Measurements from ENCODE around the gene TIGD7. TPM values are rescaled to one million over a fixed set of nuclear protein-coding genes. Genes with fewer than 3 reads are reported as not detected.
"Not testable (repeated sequence)": the region's sequence is repeated elsewhere in the genome, so short reads cannot be mapped to it uniquely, and the experiment has no call there.

The TIGD7 gene
- total and polyA plus RNA-seq, 8 donors = 3.4 to 14.8 (median 11.6) TPM

DNA sequence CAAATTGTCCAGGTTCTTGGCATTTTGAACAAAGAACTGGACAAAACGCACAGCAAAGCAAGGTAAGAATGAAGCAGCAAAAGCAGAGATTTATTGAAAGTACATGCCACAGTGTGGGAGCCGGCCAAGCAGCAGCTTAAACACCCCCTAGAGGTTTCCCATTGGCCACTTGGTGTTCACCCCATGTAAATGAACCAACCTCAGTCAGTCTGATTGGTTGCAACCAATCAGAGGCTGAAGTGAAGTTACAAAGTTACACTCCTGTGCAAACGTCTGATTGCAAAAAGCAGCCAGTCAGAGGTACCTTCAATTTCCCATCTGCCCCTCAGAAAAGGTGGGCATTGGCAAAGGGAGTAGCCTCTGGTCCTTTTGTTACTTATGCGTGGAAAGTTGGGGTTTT lies 30.7 kb downstream of the TIGD7 start:
- Histone ChIP-seq H3K27ac (no peak overlapping the region), H3K9me3 (no peaks in the 10 kb centered on the region), H3K4me3 (no peak overlapping the region), H3K36me3 (no peaks in the 10 kb centered on the region), H3K4me1 (no peaks in the 10 kb centered on the region), H3K27me3 (peaks cover 0 to 8% of the 10 kb centered on the region in 2 donors)
- ATAC-seq = no peak
- TF ChIP-seq, protein P1, sequence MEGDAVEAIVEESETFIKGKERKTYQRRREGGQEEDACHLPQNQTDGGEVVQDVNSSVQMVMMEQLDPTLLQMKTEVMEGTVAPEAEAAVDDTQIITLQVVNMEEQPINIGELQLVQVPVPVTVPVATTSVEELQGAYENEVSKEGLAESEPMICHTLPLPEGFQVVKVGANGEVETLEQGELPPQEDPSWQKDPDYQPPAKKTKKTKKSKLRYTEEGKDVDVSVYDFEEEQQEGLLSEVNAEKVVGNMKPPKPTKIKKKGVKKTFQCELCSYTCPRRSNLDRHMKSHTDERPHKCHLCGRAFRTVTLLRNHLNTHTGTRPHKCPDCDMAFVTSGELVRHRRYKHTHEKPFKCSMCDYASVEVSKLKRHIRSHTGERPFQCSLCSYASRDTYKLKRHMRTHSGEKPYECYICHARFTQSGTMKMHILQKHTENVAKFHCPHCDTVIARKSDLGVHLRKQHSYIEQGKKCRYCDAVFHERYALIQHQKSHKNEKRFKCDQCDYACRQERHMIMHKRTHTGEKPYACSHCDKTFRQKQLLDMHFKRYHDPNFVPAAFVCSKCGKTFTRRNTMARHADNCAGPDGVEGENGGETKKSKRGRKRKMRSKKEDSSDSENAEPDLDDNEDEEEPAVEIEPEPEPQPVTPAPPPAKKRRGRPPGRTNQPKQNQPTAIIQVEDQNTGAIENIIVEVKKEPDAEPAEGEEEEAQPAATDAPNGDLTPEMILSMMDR (IDR thresholded peaks at IDR 0.05) = no peak
- intact Hi-C loops (cut with DNase I) = no loop called here
- DNase-seq = no peak

DNA sequence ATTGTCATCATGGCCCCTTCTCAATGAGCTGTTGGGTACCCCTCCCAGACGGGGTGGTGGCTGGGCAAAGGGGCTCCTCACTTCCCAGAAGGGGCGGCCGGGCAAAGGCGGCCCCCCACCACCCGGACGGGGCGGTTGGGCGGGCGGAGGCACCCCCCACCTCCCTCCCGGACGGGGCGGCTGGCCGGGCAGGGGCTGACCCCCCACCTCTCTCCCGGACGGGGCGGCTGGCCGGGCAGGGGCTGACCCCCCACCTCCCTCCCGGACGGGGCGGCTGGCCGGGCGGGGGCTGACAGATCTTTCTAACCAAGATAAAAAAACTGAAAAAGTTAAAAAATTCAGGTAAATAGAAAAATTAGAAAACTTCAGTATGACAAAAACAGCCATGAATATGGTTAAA lies 33.9 kb downstream of the TIGD7 start:
- intact Hi-C loops (cut with DNase I); H3K27me3 ChIP-seq; H3K4me3 ChIP-seq; ATAC-seq; H3K9me3 ChIP-seq; DNase-seq; H3K27ac ChIP-seq: not testable (repeated sequence)
- Histone ChIP-seq H3K4me1 (peaks cover 0 to 14% of the 10 kb centered on the region in 2 donors), H3K36me3 (peaks cover 0 to 22% of the 10 kb centered on the region in 2 donors)

DNA sequence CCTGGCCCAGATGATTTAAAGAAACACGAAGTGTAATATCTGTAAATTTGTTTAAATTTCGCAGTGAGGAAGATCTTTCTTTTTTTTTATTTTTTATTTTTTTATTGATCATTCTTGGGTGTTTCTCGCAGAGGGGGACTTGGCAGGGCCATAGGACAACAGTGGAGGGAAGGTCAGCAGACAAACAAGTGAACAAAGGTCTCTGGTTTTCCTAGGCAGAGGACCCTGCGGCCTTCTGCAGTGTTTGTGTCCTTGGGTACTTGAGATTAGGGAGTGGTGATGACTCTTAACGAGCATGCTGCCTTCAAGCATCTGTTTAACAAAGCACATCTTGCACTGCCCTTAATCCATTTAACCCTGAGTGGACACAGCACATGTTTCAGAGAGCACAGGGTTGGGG lies 34.5 kb downstream of the TIGD7 start:
- DNase-seq; H3K27ac ChIP-seq; ATAC-seq; H3K4me3 ChIP-seq; H3K9me3 ChIP-seq; H3K27me3 ChIP-seq; intact Hi-C loops (cut with DNase I): not testable (repeated sequence)
- peaks cover 0 to 22% of the 10 kb centered on the region in 2 donors for H3K36me3 ChIP-seq
- H3K4me1 ChIP-seq = peaks cover 0 to 19% of the 10 kb centered on the region in 2 donors

DNA sequence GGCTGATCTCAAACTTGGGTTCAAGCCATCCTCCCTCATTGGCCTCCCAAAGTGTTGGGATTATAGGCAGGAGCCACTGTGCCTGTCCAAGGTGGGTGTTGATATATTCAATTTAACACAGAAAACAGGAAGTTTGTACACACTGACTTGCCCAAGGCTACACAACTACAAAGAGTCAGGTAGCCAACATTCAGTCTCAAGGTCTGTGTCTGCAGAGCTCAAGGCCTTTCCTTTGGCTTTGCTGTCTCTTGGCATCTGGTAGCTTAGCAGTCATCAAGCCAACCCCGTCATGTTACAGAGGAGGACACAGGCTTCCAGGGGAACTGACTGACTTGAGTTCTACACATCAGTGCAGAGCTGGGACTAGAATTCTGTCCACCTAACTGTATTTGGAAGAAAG lies 36.9 kb downstream of the TIGD7 start:
- DNase-seq (no peak), ATAC-seq (no peak)
- no peak overlapping the region for H3K27ac ChIP-seq
- peaks cover 0 to 22% of the 10 kb centered on the region in 2 donors for H3K36me3 ChIP-seq
- no peak overlapping the region for H3K4me3 ChIP-seq
- peaks cover 0 to 32% of the 10 kb centered on the region in 2 donors for H3K4me1 ChIP-seq
- TF ChIP-seq, protein P1 (IDR thresholded peaks at IDR 0.05) = no peak
- H3K27me3 ChIP-seq = no peaks in the 10 kb centered on the region
- no peaks in the 10 kb centered on the region for H3K9me3 ChIP-seq
- intact Hi-C loops (cut with DNase I) = no loop called here

DNA sequence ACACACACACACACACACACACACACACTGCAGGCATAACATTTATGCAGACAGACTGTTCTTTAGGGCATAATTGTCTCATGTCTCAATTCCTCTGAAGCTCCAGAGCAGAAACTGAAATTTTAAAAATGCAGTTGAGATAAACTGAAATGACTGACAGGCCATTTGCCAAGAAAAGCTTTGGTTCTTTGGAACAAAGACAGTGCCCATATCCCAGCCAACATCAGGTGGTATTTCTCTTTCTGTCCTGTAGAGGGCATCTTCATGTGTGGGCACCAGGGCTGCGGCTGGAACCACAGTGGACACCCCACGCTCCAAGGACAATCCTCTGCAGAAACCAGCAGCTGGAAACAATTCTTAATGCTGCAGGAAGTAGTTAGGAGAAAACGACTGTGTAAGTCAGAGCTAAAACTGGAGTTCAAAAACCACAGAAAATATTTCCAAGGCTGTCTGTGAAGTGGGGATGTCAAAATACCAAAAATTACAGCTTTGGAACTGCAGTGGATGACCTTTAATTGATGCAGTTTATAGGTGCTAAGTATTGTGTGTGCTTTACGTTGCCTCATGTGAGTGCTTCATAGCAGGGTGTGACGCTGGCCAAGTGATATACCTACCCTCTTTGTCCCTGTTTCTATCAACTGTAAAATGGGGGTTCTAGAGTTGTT lies 38.2 kb downstream of the TIGD7 start:
- intact Hi-C loops (cut with DNase I) = no loop called here
- Histone ChIP-seq H3K27me3 (no peaks in the 10 kb centered on the region), H3K27ac (no peak overlapping the region), H3K4me3 (no peak overlapping the region), H3K4me1 (peaks cover 0 to 45% of the 10 kb centered on the region in 2 donors), H3K9me3 (no peaks in the 10 kb centered on the region), H3K36me3 (peaks cover 0 to 22% of the 10 kb centered on the region in 2 donors)
- peak in 1 of 4 donors; percentile 26 for DNase-seq
- TF ChIP-seq, protein P1 (IDR thresholded peaks at IDR 0.05) = peak; percentile 43 to 50
- ATAC-seq = no peak

DNA sequence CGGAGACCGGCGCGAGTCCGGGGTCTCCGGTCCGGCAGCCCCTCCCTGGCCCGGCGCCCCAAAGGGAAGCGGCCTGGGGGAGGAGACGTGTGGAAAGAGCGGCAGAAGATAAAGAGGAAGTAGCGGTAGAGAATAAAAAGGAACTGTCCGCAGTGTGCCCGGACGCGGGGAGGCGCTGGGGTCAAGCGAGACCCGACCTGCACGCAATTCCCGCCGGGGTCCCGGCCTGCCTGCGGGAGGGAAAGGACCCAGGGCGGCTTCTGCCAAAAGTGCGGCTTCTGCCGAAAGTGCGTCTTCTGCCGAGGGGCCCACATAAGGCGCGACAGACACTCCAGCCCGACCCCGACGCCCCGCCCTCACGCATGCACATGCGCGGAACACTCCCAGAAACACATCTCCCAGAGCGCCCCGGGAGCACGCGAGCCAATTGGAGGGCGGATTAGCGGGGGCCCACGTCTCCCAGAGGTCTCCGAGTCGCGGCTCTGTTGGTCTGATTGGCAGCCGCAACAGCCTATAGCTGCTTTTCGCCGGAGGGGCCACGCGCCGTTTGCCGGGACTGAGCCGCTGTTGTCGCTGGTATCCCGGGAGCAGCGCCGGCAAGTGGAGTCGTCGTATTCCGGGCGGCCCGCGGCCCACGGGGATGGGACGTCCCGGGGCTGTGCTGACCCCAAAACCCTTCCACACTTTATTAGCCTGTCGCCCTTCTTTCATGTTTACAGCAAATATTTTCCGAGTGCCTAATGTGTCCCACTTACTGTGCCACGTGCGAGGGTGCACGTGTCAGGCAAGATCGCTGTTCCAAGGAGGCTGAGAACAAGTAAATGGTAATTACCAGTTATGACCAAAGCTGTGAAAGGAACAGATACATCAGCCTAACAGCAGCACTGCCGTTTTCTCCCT lies 40.8 kb downstream of the TIGD7 start:
- H3K27ac ChIP-seq = peak overlapping the region; percentile 99
- intact Hi-C loops (cut with DNase I) = no loop called here
- no peaks in the 10 kb centered on the region for H3K9me3 ChIP-seq
- peaks cover 0 to 61% of the 10 kb centered on the region in 2 donors for H3K4me1 ChIP-seq
- H3K27me3 ChIP-seq = no peaks in the 10 kb centered on the region
- ATAC-seq = peak; percentile 95
- TF ChIP-seq, protein P1 (IDR thresholded peaks at IDR 0.05) = peak in 1 of 2 donors; percentile 12
- DNase-seq = peak; percentile 95 to 99 (median 98)
- peak overlapping the region; percentile 85 to 86 for H3K4me3 ChIP-seq
- H3K36me3 ChIP-seq = peaks cover 0 to 22% of the 10 kb centered on the region in 2 donors
